ENCODE measurements around the gene SLC35F3.

Gene SLC35F3

DNA sequence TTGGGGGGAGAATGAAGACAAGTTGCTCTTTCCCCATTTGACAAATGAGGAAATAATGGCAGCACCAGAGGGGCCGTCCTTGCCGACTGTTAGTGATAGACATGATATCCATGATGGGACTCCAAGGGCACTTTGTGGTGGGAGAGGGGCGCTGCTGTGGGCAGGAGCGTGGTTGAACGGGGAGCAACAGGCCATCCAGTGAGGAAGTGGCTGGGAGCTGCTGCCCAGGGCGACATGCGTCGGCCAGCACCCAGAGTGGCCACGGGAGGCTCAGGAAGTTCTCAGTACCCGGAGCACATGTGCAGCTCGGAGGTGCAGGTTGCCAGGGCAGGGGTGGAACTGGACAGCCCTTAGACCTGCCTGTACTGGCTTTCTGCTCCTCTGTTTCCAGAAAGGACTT, 71.0 kb downstream of the SLC35F3 start:
- Histone ChIP-seq H3K9ac (ENCODE audit: low read length) (no peak overlapping the region), H3K9me3 (ENCODE audit: control insufficient read depth, low read depth, low read length) (no peaks in the 10 kb centered on the region), H3K27ac (ENCODE audit: low read length) (no peak overlapping the region), H3K27me3 (ENCODE audit: control insufficient read depth, insufficient read depth, low read length) (no peaks in the 10 kb centered on the region), H3K4me3 (ENCODE audit: low read length) (no peak overlapping the region), H3K36me3 (ENCODE audit: control insufficient read depth, low read depth, low read length) (no peaks in the 10 kb centered on the region), H3K4me1 (ENCODE audit: control insufficient read depth, low read depth, low read length) (no peaks in the 10 kb centered on the region)

DNA sequence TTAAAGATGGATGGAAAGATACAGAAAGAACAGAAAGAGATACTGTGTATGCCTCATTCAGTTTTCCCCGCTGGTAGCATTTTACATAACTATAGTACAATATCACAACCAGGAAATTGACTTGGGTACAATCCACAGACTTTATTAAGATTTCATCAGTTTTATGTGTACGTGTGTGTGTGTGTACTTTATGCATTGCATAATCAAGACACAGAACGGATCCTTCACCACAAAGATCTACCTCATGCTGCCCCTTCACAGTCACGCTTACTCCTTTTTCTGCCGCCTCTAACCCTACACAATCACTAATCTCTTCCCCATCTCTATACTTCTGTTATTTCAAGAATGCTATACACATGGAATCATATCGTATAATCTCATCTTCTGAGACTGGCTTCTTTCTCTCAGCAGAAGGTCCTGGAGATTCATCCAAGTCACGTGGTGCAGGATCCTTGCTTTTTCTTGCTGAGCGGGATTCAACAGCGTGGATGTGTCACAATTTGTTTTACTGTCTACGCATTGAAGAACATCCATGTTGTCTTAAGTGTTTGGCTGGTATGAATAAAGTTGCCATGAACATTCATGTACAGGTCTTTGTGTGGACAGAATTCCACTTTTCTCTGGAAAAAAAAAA, 76.7 kb downstream of the SLC35F3 start:
- Histone ChIP-seq H3K36me3 (ENCODE audit: control insufficient read depth, low read depth, low read length) (no peaks in the 10 kb centered on the region), H3K9ac (ENCODE audit: low read length) (no peak overlapping the region), H3K4me3 (ENCODE audit: low read length) (no peak overlapping the region), H3K4me1 (ENCODE audit: control insufficient read depth, low read depth, low read length) (no peaks in the 10 kb centered on the region), H3K27me3 (ENCODE audit: control insufficient read depth, insufficient read depth, low read length) (no peaks in the 10 kb centered on the region), H3K27ac (ENCODE audit: low read length) (no peak overlapping the region), H3K9me3 (ENCODE audit: control insufficient read depth, low read depth, low read length) (no peaks in the 10 kb centered on the region)

DNA sequence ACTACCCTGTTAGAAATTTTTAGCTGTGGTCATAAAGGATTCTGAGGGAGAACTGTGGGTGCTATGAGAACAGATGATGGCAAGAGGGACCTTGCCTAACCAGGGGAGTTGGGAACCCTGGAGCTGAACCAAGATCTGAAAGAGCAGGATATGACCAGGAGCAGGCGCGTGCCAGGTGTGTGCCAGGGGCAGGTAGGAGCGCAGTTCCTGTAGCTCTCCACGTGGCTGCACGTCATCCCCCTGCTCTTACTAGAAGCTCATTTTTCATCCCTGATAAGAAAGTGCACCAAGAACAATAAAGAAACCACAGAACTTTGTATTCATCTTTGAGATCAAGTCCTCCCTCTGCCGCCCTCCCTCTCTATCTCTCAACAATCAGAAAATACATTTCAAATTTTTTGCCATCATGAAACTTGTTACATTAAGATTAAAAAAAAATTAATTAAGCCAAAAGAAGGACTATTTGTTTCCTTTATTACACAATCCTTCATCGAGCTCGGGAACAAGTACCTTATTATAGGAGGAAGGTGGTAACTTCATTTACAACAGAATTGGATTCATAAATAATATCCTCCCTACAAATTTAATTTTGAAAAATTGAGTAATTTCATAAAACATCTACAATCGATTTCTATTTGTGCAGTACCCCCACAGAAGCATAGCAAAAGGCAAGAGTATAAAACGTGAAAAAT, 78.5 kb downstream of the SLC35F3 start:
- H3K9ac ChIP-seq (ENCODE audit: low read length), result no peak overlapping the region
- no peak overlapping the region for H3K4me3 ChIP-seq (ENCODE audit: low read length)
- H3K36me3 ChIP-seq (ENCODE audit: control insufficient read depth, low read depth, low read length), result no peaks in the 10 kb centered on the region
- H3K9me3 ChIP-seq (ENCODE audit: control insufficient read depth, low read depth, low read length), result no peaks in the 10 kb centered on the region
- no peak overlapping the region for H3K27ac ChIP-seq (ENCODE audit: low read length)
- no peaks in the 10 kb centered on the region for H3K4me1 ChIP-seq (ENCODE audit: control insufficient read depth, low read depth, low read length)
- H3K27me3 ChIP-seq (ENCODE audit: control insufficient read depth, insufficient read depth, low read length), result no peaks in the 10 kb centered on the region

DNA sequence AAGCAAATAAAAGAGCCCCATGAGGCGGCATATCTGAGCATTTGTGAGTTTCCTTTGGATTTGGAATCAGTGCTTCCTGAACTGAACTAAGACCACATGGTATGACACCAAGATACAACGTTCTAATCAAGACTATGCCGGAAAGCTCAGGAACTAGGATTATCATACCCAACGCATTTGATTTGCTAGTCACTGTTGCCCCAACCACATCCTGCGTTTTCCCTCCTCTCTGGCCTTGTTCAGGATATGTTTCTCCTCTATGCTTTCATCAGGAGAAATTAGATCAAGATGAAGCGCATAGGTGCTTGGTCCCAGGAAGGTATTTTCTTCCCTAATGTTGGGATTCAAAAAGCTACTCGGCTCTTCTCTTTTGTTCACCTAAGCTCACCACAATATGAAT, 79.3 kb downstream of the SLC35F3 start:
- no peaks in the 10 kb centered on the region for H3K9me3 ChIP-seq (ENCODE audit: control insufficient read depth, low read depth, low read length)
- no peaks in the 10 kb centered on the region for H3K4me1 ChIP-seq (ENCODE audit: control insufficient read depth, low read depth, low read length)
- no peak overlapping the region for H3K4me3 ChIP-seq (ENCODE audit: low read length)
- H3K9ac ChIP-seq (ENCODE audit: low read length), result no peak overlapping the region
- H3K36me3 ChIP-seq (ENCODE audit: control insufficient read depth, low read depth, low read length), result no peaks in the 10 kb centered on the region
- H3K27me3 ChIP-seq (ENCODE audit: control insufficient read depth, insufficient read depth, low read length), result no peaks in the 10 kb centered on the region
- H3K27ac ChIP-seq (ENCODE audit: low read length), result no peak overlapping the region

DNA sequence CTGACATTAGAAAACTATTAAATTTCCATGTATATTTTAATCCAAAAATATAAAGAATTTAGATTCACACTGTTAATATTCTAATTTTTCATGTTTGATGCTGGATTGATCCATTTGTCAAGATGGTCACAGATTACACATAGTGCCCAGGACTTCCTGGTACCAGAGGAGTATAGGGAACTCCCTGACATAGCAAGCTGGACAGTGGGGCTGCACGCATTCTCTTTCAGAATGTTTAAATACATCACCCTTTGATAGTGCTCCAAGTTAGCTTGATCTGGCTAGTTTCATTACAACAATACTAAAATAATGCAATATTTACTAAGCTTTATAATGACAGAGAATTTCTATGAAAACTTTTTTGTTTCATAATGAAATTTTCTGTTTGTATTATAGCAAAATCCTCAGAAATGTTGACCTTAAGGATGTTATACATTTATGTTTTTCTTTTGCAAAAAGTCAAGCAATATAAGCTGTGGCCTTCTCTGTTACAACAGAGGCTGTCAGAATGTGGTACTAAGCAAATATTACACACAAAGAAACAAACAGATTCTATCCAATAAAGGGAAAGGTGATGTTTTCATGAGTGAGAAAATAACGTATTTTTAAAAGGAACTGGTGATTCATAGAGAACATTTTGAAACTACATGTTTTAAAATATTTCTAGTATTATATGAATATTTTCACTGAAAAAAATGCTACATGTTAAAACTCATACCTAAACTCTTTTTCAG, 84.7 kb downstream of the SLC35F3 start:
- Histone ChIP-seq H3K36me3 (ENCODE audit: control insufficient read depth, low read depth, low read length) (no peaks in the 10 kb centered on the region), H3K4me3 (ENCODE audit: low read length) (no peak overlapping the region), H3K27ac (ENCODE audit: low read length) (no peak overlapping the region), H3K9ac (ENCODE audit: low read length) (no peak overlapping the region), H3K4me1 (ENCODE audit: control insufficient read depth, low read depth, low read length) (no peaks in the 10 kb centered on the region), H3K9me3 (ENCODE audit: control insufficient read depth, low read depth, low read length) (no peaks in the 10 kb centered on the region), H3K27me3 (ENCODE audit: control insufficient read depth, insufficient read depth, low read length) (no peaks in the 10 kb centered on the region)

DNA sequence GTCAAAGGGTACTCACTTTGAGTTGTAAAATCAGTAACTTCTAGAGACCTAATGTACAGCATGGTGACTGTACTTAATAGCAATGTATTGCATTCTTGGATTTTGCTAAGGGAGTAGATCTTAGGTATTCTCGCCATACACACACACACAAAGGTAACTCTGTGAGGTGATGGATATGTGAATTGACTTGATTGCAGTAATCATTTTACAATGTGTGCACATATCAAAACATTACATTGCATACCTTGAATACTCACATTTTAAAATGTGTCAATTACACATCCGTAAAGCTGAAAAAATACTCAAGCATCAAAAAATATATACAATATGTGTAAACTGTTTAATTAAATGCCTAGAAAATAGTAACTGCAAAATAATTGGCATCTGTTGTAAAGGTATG, 86.0 kb downstream of the SLC35F3 start:
- no peaks in the 10 kb centered on the region for H3K4me1 ChIP-seq (ENCODE audit: control insufficient read depth, low read depth, low read length)
- no peak overlapping the region for H3K9ac ChIP-seq (ENCODE audit: low read length)
- H3K4me3 ChIP-seq (ENCODE audit: low read length), result no peak overlapping the region
- no peaks in the 10 kb centered on the region for H3K36me3 ChIP-seq (ENCODE audit: control insufficient read depth, low read depth, low read length)
- no peaks in the 10 kb centered on the region for H3K9me3 ChIP-seq (ENCODE audit: control insufficient read depth, low read depth, low read length)
- no peaks in the 10 kb centered on the region for H3K27me3 ChIP-seq (ENCODE audit: control insufficient read depth, insufficient read depth, low read length)
- no peak overlapping the region for H3K27ac ChIP-seq (ENCODE audit: low read length)

DNA sequence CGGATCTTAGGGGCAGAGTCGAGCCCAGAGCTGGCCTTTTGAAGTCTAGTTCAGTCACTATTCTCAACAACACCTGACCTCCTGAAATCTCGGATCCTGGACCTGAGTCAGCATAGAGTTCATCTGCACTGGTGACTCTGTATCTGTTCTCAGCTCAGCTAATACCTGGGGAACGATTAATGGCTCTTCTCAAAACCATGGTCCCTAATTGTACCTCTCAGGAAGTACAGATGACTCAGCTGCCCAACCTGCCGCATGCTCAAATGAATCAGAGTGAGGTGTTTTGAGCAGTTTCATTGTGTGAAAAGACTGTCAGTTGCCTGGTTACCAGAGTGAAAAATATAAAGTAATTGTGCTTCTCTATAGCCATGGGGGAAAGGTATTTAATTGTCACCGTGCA, 89.2 kb downstream of the SLC35F3 start:
- no peaks in the 10 kb centered on the region for H3K9me3 ChIP-seq (ENCODE audit: control insufficient read depth, low read depth, low read length)
- no peak overlapping the region for H3K27ac ChIP-seq (ENCODE audit: low read length)
- H3K4me3 ChIP-seq (ENCODE audit: low read length), result no peak overlapping the region
- no peaks in the 10 kb centered on the region for H3K36me3 ChIP-seq (ENCODE audit: control insufficient read depth, low read depth, low read length)
- no peaks in the 10 kb centered on the region for H3K4me1 ChIP-seq (ENCODE audit: control insufficient read depth, low read depth, low read length)
- H3K27me3 ChIP-seq (ENCODE audit: control insufficient read depth, insufficient read depth, low read length), result no peaks in the 10 kb centered on the region
- H3K9ac ChIP-seq (ENCODE audit: low read length), result no peak overlapping the region

DNA sequence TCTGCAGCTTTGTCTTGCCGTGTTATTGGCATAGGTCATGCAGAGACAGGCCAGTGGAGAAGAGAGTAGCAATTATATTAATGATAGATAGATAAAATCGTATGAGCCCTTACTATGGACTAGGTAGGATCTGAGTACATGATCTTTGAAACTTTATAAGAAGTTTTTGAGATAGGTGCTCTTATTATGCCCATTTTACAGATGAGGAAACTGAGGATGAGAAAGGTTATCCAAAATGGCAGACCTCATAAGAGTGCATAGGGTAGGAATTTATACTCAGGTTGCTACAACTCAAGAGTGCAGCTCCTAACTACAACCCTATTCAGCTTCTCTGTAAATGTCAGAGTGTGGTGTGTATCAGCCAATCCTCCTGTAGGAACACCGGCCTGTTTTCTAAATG, 89.6 kb downstream of the SLC35F3 start:
- Histone ChIP-seq H3K4me1 (ENCODE audit: control insufficient read depth, low read depth, low read length) (peaks cover 3% of the 10 kb centered on the region), H3K9ac (ENCODE audit: low read length) (no peak overlapping the region), H3K27me3 (ENCODE audit: control insufficient read depth, insufficient read depth, low read length) (no peaks in the 10 kb centered on the region), H3K9me3 (ENCODE audit: control insufficient read depth, low read depth, low read length) (no peaks in the 10 kb centered on the region), H3K4me3 (ENCODE audit: low read length) (no peak overlapping the region), H3K27ac (ENCODE audit: low read length) (no peak overlapping the region), H3K36me3 (ENCODE audit: control insufficient read depth, low read depth, low read length) (no peaks in the 10 kb centered on the region)

DNA sequence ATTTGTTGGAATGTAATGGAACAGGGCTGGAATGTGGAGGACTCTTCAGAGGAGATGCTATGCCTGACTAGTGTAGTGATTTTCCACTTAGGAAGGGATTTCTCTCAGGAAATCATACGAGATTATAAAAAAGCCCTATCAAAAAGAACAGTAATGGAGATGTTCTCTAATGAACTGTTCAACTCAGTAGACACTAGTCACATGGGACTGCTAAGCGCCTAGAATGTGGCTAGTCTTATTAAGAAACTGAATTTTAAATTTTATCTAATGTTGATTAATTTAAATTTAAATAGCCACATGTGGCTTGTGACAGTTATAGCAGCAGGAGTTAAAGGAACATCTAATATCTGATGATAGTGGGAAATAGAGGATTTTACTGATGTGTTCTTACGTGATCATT, 94.0 kb downstream of the SLC35F3 start:
- H3K27me3 ChIP-seq (ENCODE audit: control insufficient read depth, insufficient read depth, low read length), result no peaks in the 10 kb centered on the region
- no peak overlapping the region for H3K9ac ChIP-seq (ENCODE audit: low read length)

DNA sequence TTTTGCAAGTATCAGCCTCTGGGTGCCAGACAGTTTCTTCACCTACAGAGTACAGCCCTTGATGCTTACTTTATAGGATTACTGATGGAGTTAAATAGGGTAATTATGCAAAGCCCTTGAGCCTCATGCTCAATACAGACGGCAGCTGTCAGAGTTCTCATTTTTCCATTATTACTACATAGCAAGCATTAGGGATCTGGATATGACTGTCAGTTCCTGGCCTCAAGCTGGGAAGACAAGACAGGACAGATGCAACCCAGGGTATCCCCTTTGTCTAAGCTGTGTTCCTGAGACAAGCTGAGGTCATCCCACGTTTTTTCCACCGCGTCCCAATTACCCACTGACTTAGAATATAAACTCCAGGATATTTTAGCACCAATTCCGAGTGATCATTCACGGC, 94.4 kb downstream of the SLC35F3 start:
- no peak overlapping the region for H3K4me3 ChIP-seq (ENCODE audit: low read length)

More for the DNA sequence above, 94.0 kb downstream of the SLC35F3 start:
- Histone ChIP-seq H3K9me3 (ENCODE audit: control insufficient read depth, low read depth, low read length) (no peaks in the 10 kb centered on the region), H3K4me1 (ENCODE audit: control insufficient read depth, low read depth, low read length) (peaks cover 25% of the 10 kb centered on the region), H3K4me3 (ENCODE audit: low read length) (no peak overlapping the region), H3K27ac (ENCODE audit: low read length) (no peak overlapping the region), H3K36me3 (ENCODE audit: control insufficient read depth, low read depth, low read length) (no peaks in the 10 kb centered on the region)

DNA sequence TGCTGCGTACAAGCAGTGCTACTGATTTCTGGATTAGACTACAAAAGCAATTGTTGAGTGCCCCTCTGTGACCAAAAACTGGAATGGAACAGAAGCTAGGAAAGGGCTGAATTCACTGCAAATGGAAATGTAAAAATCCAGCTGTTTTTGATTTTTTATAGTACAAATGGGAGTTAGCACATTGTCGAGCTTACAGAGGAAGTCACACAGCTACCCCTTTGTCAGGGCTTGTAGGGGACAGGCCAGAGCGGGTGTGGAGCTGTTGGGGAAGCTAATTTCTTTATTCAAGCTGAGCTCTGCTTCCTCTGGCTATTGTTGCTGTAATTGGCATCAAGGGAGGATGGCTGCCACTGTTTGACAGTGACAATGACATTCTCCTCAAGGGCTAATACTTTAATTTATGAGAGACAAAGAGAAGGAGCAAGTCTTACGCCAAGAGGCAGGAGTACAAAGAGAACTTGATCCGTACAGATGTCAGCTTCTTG, 96.1 kb downstream of the SLC35F3 start:
- Histone ChIP-seq H3K9me3 (ENCODE audit: control insufficient read depth, low read depth, low read length) (no peaks in the 10 kb centered on the region), H3K27me3 (ENCODE audit: control insufficient read depth, insufficient read depth, low read length) (no peaks in the 10 kb centered on the region), H3K36me3 (ENCODE audit: control insufficient read depth, low read depth, low read length) (no peaks in the 10 kb centered on the region), H3K4me3 (ENCODE audit: low read length) (no peak overlapping the region), H3K27ac (ENCODE audit: low read length) (no peak overlapping the region), H3K4me1 (ENCODE audit: control insufficient read depth, low read depth, low read length) (peaks cover 32% of the 10 kb centered on the region), H3K9ac (ENCODE audit: low read length) (no peak overlapping the region)

More for the DNA sequence above, 94.4 kb downstream of the SLC35F3 start:
- Histone ChIP-seq H3K27ac (ENCODE audit: low read length) (no peak overlapping the region), H3K27me3 (ENCODE audit: control insufficient read depth, insufficient read depth, low read length) (no peaks in the 10 kb centered on the region), H3K4me1 (ENCODE audit: control insufficient read depth, low read depth, low read length) (peaks cover 25% of the 10 kb centered on the region), H3K36me3 (ENCODE audit: control insufficient read depth, low read depth, low read length) (no peaks in the 10 kb centered on the region), H3K9ac (ENCODE audit: low read length) (no peak overlapping the region), H3K9me3 (ENCODE audit: control insufficient read depth, low read depth, low read length) (no peaks in the 10 kb centered on the region)
